ENCODE results near the gene PLPPR2.

The PLPPR2 gene

GRCh38 chr19:11356074-11356397, 804 bp downstream of the PLPPR2 start:
- no peaks in the 10 kb centered on the region for H3K4me1 ChIP-seq (ENCODE audit: control insufficient read depth, low read length)
- H4K20me1 ChIP-seq (ENCODE audit: control insufficient read depth, insufficient read depth, low read depth, low read length): no peaks in the 10 kb centered on the region
- no peak overlapping the region for H3K4me3 ChIP-seq (ENCODE audit: low read length)
- H3F3A ChIP-seq (ENCODE audit: control insufficient read depth, insufficient read depth): no peaks in the 10 kb centered on the region; the same call in 1 of the 2 replicates
- no peaks in the 10 kb centered on the region for H3K27me3 ChIP-seq (ENCODE audit: control insufficient read depth, low read length)
- H3K4me2 ChIP-seq (ENCODE audit: low read length): no peak overlapping the region
- no peaks in the 10 kb centered on the region for H3K36me3 ChIP-seq (ENCODE audit: control insufficient read depth, low read length)
- no peaks in the 10 kb centered on the region for H3K9me2 ChIP-seq (replicated peaks; ENCODE audit: control insufficient read depth, low read length)
- H3K79me2 ChIP-seq (ENCODE audit: control insufficient read depth, low read length): no peaks in the 10 kb centered on the region
- no peak overlapping the region for H3K27ac ChIP-seq (ENCODE audit: low read depth, low read length)
- H3K9me3 ChIP-seq (ENCODE audit: control insufficient read depth, insufficient read depth, low read length): no peaks in the 10 kb centered on the region
- TF ChIP-seq CTCF (IDR thresholded peaks at IDR 0.05; ENCODE audit: low read depth, low read length, poor library complexity, severe bottlenecking): no peak
- no peak for TF ChIP-seq EZH2phosphoT487 (IDR thresholded peaks at IDR 0.05; ENCODE audit: borderline replicate concordance, low read length)

- Histone ChIP-seq H4K20me1 (ENCODE audit: control insufficient read depth, insufficient read depth, low read depth, low read length) (no peaks in the 10 kb centered on the region), H3F3A (ENCODE audit: control insufficient read depth, insufficient read depth) (no peaks in the 10 kb centered on the region; the same call in 1 of the 2 replicates), H3K4me1 (ENCODE audit: control insufficient read depth, low read length) (no peaks in the 10 kb centered on the region), H3K9me2 (replicated peaks; ENCODE audit: control insufficient read depth, low read length) (no peaks in the 10 kb centered on the region), H3K4me2 (ENCODE audit: low read length) (no peak overlapping the region), H3K27ac (ENCODE audit: low read depth, low read length) (no peak overlapping the region), H3K79me2 (ENCODE audit: control insufficient read depth, low read length) (no peaks in the 10 kb centered on the region), H3K36me3 (ENCODE audit: control insufficient read depth, low read length) (no peaks in the 10 kb centered on the region), H3K9me3 (ENCODE audit: control insufficient read depth, insufficient read depth, low read length) (no peaks in the 10 kb centered on the region), H3K27me3 (ENCODE audit: control insufficient read depth, low read length) (no peaks in the 10 kb centered on the region), H3K4me3 (ENCODE audit: low read length) (no peak overlapping the region)
- no peak for TF ChIP-seq EZH2phosphoT487 (IDR thresholded peaks at IDR 0.05; ENCODE audit: borderline replicate concordance, low read length)
- no peak for TF ChIP-seq CTCF (IDR thresholded peaks at IDR 0.05; ENCODE audit: low read depth, low read length, poor library complexity, severe bottlenecking)
These were observed 1.7 kb downstream of the PLPPR2 start for GRCh38 chr19:11356676-11357550.

DNA sequence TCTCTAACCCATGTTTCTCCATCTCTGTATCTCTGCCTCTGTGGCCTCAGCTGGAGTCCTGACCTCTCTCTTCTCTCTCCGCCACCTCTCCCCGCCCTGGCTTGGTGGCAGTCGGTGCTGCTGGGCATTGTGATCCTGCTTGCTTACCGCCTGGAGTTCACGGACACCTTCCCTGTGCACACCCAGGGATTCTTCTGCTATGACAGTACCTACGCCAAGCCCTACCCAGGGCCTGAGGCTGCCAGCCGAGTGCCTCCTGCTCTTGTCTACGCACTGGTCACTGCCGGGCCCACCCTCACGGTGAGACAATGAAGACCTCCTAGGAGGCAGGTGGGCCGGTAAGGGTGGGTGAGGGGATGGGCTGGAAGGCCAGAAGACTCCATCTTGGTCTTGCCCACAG, 4.2 kb downstream of the PLPPR2 start:
- H3K9me2 ChIP-seq (replicated peaks; ENCODE audit: control insufficient read depth, low read length): no peaks in the 10 kb centered on the region
- H3K9me3 ChIP-seq (ENCODE audit: control insufficient read depth, insufficient read depth, low read length): no peaks in the 10 kb centered on the region
- H3K27ac ChIP-seq (ENCODE audit: low read depth, low read length): no peak overlapping the region
- H3K79me2 ChIP-seq (ENCODE audit: control insufficient read depth, low read length): no peaks in the 10 kb centered on the region
- H3K4me3 ChIP-seq (ENCODE audit: low read length): no peak overlapping the region
- H4K20me1 ChIP-seq (ENCODE audit: control insufficient read depth, insufficient read depth, low read depth, low read length): no peaks in the 10 kb centered on the region
- no peak overlapping the region for H3K4me2 ChIP-seq (ENCODE audit: low read length)
- H3F3A ChIP-seq (ENCODE audit: control insufficient read depth, insufficient read depth): no peaks in the 10 kb centered on the region
- no peaks in the 10 kb centered on the region for H3K27me3 ChIP-seq (ENCODE audit: control insufficient read depth, low read length)
- no peaks in the 10 kb centered on the region for H3K36me3 ChIP-seq (ENCODE audit: control insufficient read depth, low read length)
- H3K4me1 ChIP-seq (ENCODE audit: control insufficient read depth, low read length): no peaks in the 10 kb centered on the region
- TF ChIP-seq CTCF (IDR thresholded peaks at IDR 0.05; ENCODE audit: low read depth, low read length, poor library complexity, severe bottlenecking) (no peak), EZH2phosphoT487 (IDR thresholded peaks at IDR 0.05; ENCODE audit: borderline replicate concordance, low read length) (no peak)

All from DOHH2 (cell line).